MM.1S (cell line): ENCODE data around the gene ENHO.

ENCODE experiments used
- DNase-seq: peaks from one replicate; pipeline ENCODE4 v3.0.0-alpha.2; 2015
- H2AFZ ChIP-seq: fragments of 300-600 bp; sonication (generic); 2 replicates; pipeline ENCODE4 v1.6.0; 2016; ENCODE audit warnings: antibody characterized with exemption, low read length
- H3F3A ChIP-seq: fragments of 300-600 bp; sonication (generic); 2 replicates; pipeline ENCODE4 v1.6.1; 2016; ENCODE audit warnings: mild to moderate bottlenecking, antibody characterized with exemption, low read length, moderate library complexity, mixed read lengths; ENCODE audit not compliant: insufficient read depth
- H3K27ac ChIP-seq: fragments of 300-600 bp; sonication (generic); 2 replicates; pipeline ENCODE4 v1.5.1; 2016; ENCODE audit warnings: mild to moderate bottlenecking, low read length
- H3K27me3 ChIP-seq: fragments of 300-600 bp; sonication (generic); replicated peaks from 2 replicates; pipeline ENCODE4 v1.6.0; 2016; ENCODE audit warnings: low read length; ENCODE audit not compliant: insufficient read depth
- H3K36me3 ChIP-seq: fragments of 300-600 bp; sonication (generic); replicated peaks from 2 replicates; pipeline ENCODE4 v1.6.1; 2016; ENCODE audit warnings: mild to moderate bottlenecking, low read length, mixed read lengths; ENCODE audit not compliant: insufficient read depth
- H3K4me1 ChIP-seq: fragments of 300-600 bp; sonication (generic); 2 replicates; pipeline ENCODE4 v1.6.1; 2016; ENCODE audit warnings: low read length, mixed read lengths
- H3K4me2 ChIP-seq: fragments of 300-600 bp; sonication (generic); 2 replicates; pipeline ENCODE4 v1.6.0; 2016; ENCODE audit warnings: low read depth, low read length
- H3K4me3 ChIP-seq: fragments of 300-600 bp; sonication (generic); 2 replicates; pipeline ENCODE4 v1.5.1; 2016; ENCODE audit warnings: low read length, mixed read lengths
- H3K79me2 ChIP-seq: fragments of 300-600 bp; sonication (generic); 2 replicates; pipeline ENCODE4 v1.6.1; 2016; ENCODE audit warnings: mixed run types, low read length, mixed read lengths
- H3K9ac ChIP-seq: fragments of 300-600 bp; sonication (generic); 2 replicates; pipeline ENCODE4 v1.6.1; 2016; ENCODE audit warnings: low read length, mixed read lengths
- H3K9me2 ChIP-seq: fragments of 300-600 bp; sonication (generic); replicated peaks from 2 replicates; pipeline ENCODE4 v1.6.1; 2016; ENCODE audit warnings: mild to moderate bottlenecking, low read length, mixed read lengths; ENCODE audit not compliant: insufficient read depth
- H3K9me3 ChIP-seq: fragments of 300-600 bp; sonication (generic); replicated peaks from 2 replicates; pipeline ENCODE4 v1.6.1; 2016; ENCODE audit warnings: mild to moderate bottlenecking, low read length, mixed read lengths; ENCODE audit not compliant: insufficient read depth
- H4K20me1 ChIP-seq: fragments of 300-600 bp; sonication (generic); 2 replicates; pipeline ENCODE4 v1.6.1; 2016; ENCODE audit warnings: mild to moderate bottlenecking, low read length, moderate library complexity, mixed read lengths; ENCODE audit not compliant: insufficient read depth
- CTCF ChIP-seq: fragments of 300-600 bp; sonication (generic); IDR thresholded peaks from 2 replicates; pipeline ENCODE4 v1.5.1; 2016; ENCODE audit warnings: antibody characterized with exemption, low read length, mixed read lengths
- EZH2 ChIP-seq: fragments of 300-600 bp; sonication (generic); optimal IDR thresholded peaks from 2 replicates; pipeline ENCODE3; 2017; ENCODE audit warnings: low read depth, mild to moderate bottlenecking, antibody characterized with exemption, low read length, mixed read lengths
- EZH2phosphoT487 ChIP-seq: fragments of 300-600 bp; sonication (generic); IDR thresholded peaks from 2 replicates; pipeline ENCODE4 v1.6.1; 2018; ENCODE audit warnings: antibody characterized with exemption, low read length

ENHO gene

DNA sequence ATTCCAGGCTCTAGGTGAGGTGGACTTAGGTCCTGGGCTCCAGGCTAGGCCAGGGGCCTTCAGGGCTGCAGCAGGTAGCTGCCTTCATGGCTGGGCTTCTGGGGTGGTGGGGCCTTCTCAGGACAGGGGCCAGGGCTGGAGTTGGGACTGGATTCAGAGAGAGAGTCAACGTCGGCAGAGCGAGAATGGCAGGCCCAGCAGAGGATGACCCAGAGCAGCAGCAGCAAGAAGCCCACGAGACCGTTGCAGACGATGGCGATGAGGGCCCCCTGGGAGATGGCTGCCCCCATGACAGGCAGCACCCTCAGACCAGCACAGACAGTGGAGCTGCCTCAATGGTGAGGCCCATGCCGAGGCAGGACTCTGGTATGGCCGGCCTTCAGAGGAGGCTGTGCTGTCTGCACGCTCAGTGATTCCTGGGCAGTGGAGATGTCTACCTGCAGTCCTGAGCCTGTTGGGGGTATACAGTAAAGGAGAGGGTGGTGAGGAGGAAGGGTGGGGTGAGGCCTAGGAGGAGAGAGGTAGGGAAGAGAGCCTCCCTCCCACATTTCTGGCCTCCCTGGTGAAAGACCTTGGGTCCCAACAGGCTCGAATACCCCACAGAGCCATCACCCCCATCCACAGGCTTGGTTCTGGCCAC, 1.3 kb downstream of the ENHO start:
- no peak overlapping the region for H2AFZ ChIP-seq
- H3K9me2 ChIP-seq = no peaks in the 10 kb centered on the region
- H3K4me2 ChIP-seq = no peak overlapping the region

DNA sequence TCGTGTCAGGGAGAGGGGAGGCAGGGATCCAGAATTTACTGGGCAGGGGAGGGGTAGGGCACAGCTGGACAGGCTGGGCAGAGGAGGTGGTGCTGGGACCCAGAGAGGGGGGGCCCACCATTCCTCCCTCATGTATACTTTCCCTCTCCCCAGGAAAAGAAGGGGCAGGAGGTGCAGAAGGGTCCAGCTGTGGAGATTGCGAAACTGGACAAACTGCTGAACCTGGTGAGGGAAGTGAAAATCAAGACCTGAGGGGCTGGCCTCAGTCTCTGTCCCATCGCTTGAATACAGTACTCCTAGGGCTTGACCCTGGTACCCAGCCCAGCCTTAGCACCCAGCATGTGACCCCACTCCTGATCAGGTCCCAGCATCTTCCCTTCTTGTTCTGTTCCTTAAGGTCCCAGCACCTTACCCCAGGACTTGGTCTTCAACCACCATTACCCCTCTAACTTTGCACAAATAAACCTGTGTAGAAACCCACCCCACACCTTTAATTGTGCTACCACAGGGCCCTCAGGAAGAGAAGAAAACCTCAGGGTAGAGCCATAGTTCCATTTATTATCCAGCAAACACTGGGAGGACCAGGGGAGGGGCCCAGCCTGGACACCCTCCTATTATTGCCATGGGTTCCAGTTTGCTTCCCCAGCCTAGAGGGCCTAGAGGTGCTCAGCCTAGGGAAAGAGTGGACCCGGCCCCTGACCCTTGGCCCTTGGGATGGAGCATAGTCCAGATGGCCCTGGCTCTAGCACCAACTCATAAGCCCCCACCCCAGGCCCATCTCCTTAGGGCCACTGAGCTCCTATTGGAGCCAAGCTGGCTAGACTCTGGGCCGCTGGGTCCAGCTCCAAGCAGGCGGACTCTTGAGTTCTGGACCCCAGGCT, 2.0 kb downstream of the ENHO start:
- no peaks in the 10 kb centered on the region for H3K9me2 ChIP-seq
- H3K36me3 ChIP-seq = no peaks in the 10 kb centered on the region
- H2AFZ ChIP-seq = no peak overlapping the region
- no peak overlapping the region for H3K4me2 ChIP-seq
- H3K27ac ChIP-seq = no peak overlapping the region
- H3K79me2 ChIP-seq = no peaks in the 10 kb centered on the region
- H3K9ac ChIP-seq = no peak overlapping the region
- H3K27me3 ChIP-seq = peaks cover 30% of the 10 kb centered on the region
- no peaks in the 10 kb centered on the region for H4K20me1 ChIP-seq
- no peaks in the 10 kb centered on the region for H3K9me3 ChIP-seq
- TF ChIP-seq EZH2 = no peak
- TF ChIP-seq CTCF = no peak
- no peak for TF ChIP-seq EZH2phosphoT487
- 0 out of 2 replicates have a peak, but pooled peaks cover 4% of the 10 kb centered on the region for H3K4me1 ChIP-seq
- 0 out of 2 replicates have a peak, but pooled peaks cover 3% of the 10 kb centered on the region for H3F3A ChIP-seq
- H3K4me3 ChIP-seq = no peak overlapping the region
- DNase-seq = no peak

More for the DNA sequence above, 1.3 kb downstream of the ENHO start:
- no peaks in the 10 kb centered on the region for H3K36me3 ChIP-seq
- no peak overlapping the region for H3K27ac ChIP-seq
- H3K79me2 ChIP-seq = no peaks in the 10 kb centered on the region
- TF ChIP-seq EZH2phosphoT487 (no peak), CTCF (no peak), EZH2 (no peak)
- no peak overlapping the region for H3K9ac ChIP-seq
- no peak overlapping the region for H3K4me3 ChIP-seq
- DNase-seq = no peak
- 0 out of 2 replicates have a peak, but pooled peaks cover 4% of the 10 kb centered on the region for H3K4me1 ChIP-seq
- no peaks in the 10 kb centered on the region for H4K20me1 ChIP-seq
- H3K27me3 ChIP-seq = peaks cover 35% of the 10 kb centered on the region
- H3F3A ChIP-seq = 0 out of 2 replicates have a peak, but pooled peaks cover 3% of the 10 kb centered on the region
- H3K9me3 ChIP-seq = no peaks in the 10 kb centered on the region

DNA sequence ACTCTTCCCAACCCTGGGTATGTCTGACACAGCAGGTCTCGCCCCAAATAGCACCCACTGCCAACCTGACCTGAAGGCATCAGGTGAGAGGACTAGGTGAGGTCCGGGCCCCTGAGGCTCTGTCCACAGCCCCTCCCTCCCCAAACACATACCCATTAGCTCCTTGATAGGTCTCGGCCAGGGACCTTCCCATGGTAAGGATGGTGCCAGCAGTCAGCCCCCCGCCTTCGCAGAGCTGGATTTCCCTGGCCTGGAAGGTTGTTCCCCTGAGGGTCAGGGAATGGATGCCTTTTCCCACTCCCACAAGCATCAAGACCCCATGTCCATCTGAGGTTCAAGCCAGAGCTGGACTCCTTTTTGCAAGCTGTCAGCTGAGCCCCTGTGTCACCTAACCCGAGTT, 2.7 kb downstream of the ENHO start:
- no peak overlapping the region for H2AFZ ChIP-seq
- no peak overlapping the region for H3K27ac ChIP-seq
- TF ChIP-seq EZH2 = no peak
- no peak for TF ChIP-seq EZH2phosphoT487
- TF ChIP-seq CTCF = no peak
- no peak overlapping the region for H3K4me3 ChIP-seq
- no peak overlapping the region for H3K4me2 ChIP-seq
- no peaks in the 10 kb centered on the region for H3K79me2 ChIP-seq
- H3K27me3 ChIP-seq = peaks cover 23% of the 10 kb centered on the region
- H4K20me1 ChIP-seq = no peaks in the 10 kb centered on the region
- H3F3A ChIP-seq = 0 out of 2 replicates have a peak, but pooled peaks cover 3% of the 10 kb centered on the region
- DNase-seq = no peak
- no peaks in the 10 kb centered on the region for H3K9me2 ChIP-seq
- 0 out of 2 replicates have a peak, but pooled peaks cover 4% of the 10 kb centered on the region for H3K4me1 ChIP-seq
- H3K9me3 ChIP-seq = no peaks in the 10 kb centered on the region
- H3K36me3 ChIP-seq = no peaks in the 10 kb centered on the region
- H3K9ac ChIP-seq = no peak overlapping the region
